Small intestine (tissue), 7 donors: ENCODE data around the gene FGGY. TPM values are rescaled to one million over a fixed set of nuclear protein-coding genes. Genes with fewer than 3 reads are reported as not detected.

Experiments
- DNase-seq, 2 donors: peaks; one replicate each; pipeline versions ENCODE4 v3.0.0 to v3.0.0-alpha.2; 2013
- FAIRE-seq: peaks from 2 replicates; lab custom pipeline; 2012; peaks lifted over from hg19 to GRCh38; lab: Jason Lieb, UNC
- H3K27ac ChIP-seq, 3 donors: one replicate each; pipeline ENCODE4 v1.5.1; 2013; ENCODE audit warnings: low read length in 2 of 3, mild to moderate bottlenecking in 2 of 3, control low read depth in 1 of 3, inconsistent platforms in 1 of 3, low read depth in 1 of 3, moderate library complexity in 1 of 3
- H3K27me3 ChIP-seq, 3 donors: one replicate each; pipeline ENCODE4 v1.6.1; 2013; ENCODE audit warnings: low read length in 3 of 3, inconsistent platforms in 1 of 3; ENCODE audit not compliant: control insufficient read depth in 3 of 3, insufficient read depth in 3 of 3
- H3K36me3 ChIP-seq, 3 donors: one replicate each; pipeline ENCODE4 v1.6.1; 2013; ENCODE audit warnings: low read length in 3 of 3, inconsistent platforms in 1 of 3, low read depth in 1 of 3, mild to moderate bottlenecking in 1 of 3, moderate library complexity in 1 of 3; ENCODE audit not compliant: control insufficient read depth in 3 of 3, insufficient read depth in 2 of 3
- H3K4me1 ChIP-seq, 3 donors: one replicate each; pipeline ENCODE4 v1.6.1; 2013; ENCODE audit warnings: low read length in 2 of 3, inconsistent platforms in 1 of 3, low read depth in 1 of 3, mild to moderate bottlenecking in 1 of 3, moderate library complexity in 1 of 3; ENCODE audit not compliant: control insufficient read depth in 3 of 3, insufficient read depth in 2 of 3
- H3K4me3 ChIP-seq, 3 donors: one replicate each; pipeline ENCODE4 v1.5.1; 2013; ENCODE audit warnings: low read length in 3 of 3, control low read depth in 1 of 3, inconsistent platforms in 1 of 3, low read depth in 1 of 3, mild to moderate bottlenecking in 1 of 3, moderate library complexity in 1 of 3
- H3K9me3 ChIP-seq, 2 donors: one replicate each; pipeline ENCODE4 v1.6.1; 2013; ENCODE audit warnings: low read depth in 1 of 2, low read length in 1 of 2; ENCODE audit not compliant: control insufficient read depth in 2 of 2, insufficient read depth in 1 of 2
- WGBS, 3 donors: extraction: QIAGEN DNeasy Blood & Tissue Kit; methylation state at CpG; one replicate each; pipeline ENCODE4 v1.1.7; 2013; 5-methylcytosine and 5-hydroxymethylcytosine counted together
- polyA plus RNA-seq, 4 donors: library from polyadenylated mRNA; stranded (reverse) in 3 of 4; unstranded in 1 of 4; fragments of 200-250 nt in 3 of 4; fragments of 120-200 nt in 1 of 4; gene quantifications; one replicate each; pipeline versions ENCODE4 v1.2.1 to v1.2.3, GENCODE V29; 2013
- donor health status: healthy with polysubstance abuse.
- donor health status: control.
- donor health status: control.
- donor health status: Bipolar disorder and iron deficiency.
- donor health status: healthy.

The FGGY gene
- polyA plus RNA-seq, 4 donors = 12.3 to 28.0 (median 15.0) TPM

DNA sequence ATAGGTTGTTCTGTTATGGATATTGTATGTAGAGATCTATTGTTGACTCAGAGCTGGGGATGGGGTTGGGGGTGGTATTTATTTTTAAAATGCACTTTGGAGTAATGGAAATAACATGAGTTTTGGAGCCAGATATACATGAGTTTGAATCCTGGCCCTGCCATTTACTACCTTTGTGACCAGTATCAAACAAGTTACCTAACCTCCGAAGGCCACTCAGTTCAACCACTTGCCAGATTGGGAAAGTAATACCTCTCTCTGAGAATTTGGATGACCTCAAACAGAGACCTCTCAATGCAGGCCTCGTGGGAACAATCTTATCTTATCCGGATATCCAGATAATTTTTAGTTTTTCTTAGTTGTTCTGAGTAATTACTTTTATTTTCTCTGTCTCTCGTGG is 181.0 kb downstream of the FGGY start:
- Histone ChIP-seq H3K4me1 (peaks cover 7 to 13% (median 10%) of the 10 kb centered on the region in 3 donors), H3K4me3 (no peak overlapping the region), H3K27ac (no peak overlapping the region), H3K9me3 (no peaks in the 10 kb centered on the region), H3K36me3 (peaks cover 0 to 3% (median 0%) of the 10 kb centered on the region in 3 donors), H3K27me3 (no peaks in the 10 kb centered on the region)
- FAIRE-seq = no peak
- WGBS, 3 donors = 65 to 73% (median 70%) methylated on average over 4 of the region's 4 CpGs
- DNase-seq = no peak

DNA sequence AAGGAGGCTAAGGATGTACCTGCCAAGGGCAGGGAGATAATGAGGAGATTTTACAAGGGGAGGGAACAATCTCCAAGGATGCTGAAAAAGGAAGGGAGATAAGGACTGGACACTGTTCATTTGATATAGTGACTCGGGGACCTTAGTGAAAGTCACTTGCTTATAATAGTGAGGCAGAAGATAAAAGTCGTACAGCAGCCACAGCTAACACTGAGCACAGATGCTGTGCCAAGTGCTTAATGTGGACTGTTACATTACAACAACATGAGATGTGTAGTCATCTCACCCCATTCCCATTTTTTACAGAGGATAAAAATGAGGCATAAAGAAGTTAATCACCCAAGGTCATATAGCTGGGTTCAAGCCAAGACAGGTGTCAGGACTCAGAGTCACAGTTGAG is 181.9 kb downstream of the FGGY start:
- Histone ChIP-seq H3K9me3 (no peaks in the 10 kb centered on the region), H3K4me1 (peaks cover 7 to 13% (median 10%) of the 10 kb centered on the region in 3 donors), H3K36me3 (no peaks in the 10 kb centered on the region), H3K27ac (no peak overlapping the region), H3K4me3 (no peak overlapping the region), H3K27me3 (no peaks in the 10 kb centered on the region)
- FAIRE-seq (no peak), DNase-seq (no peak)
- WGBS, 3 donors = 60 to 80% (median 78%) methylated on average over 2 of the region's 2 CpGs

DNA sequence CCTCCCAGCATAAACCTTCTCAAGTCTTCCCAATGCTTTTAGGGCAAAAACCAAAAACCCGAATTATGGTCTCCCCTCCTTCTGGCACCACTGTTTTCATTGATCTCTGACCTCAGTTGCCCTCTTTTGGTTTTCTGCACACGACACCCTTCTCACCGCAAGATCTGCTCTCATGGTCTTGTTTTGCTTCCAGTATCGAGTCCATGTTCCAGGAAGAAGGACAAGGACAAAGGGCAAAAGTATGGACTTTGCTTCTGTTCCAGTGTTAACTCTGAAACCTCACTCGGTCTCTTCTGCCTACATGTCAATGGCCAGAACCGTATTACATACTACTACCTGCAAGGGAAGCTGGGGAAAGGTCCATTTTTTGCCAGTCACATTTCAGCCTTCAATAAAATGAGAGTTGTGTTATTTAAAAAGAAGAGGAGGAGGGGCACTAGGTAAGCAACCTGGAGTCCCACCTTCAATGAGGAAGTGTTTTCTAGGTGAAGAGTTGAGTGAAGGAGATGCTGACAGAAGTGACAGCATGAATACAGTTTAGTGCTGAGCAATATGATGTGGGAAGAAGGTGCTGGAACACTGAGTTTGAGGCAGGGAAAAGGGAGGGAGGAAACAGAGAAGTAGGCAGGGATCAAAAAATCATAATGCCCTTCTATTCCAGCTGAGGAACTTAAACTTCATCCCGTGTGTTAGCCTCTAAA is 183.4 kb downstream of the FGGY start:
- WGBS, 3 donors = 29 to 71% (median 45%) methylated on average over 7 of the region's 7 CpGs
- no peaks in the 10 kb centered on the region for H3K9me3 ChIP-seq
- DNase-seq (peak; percentile 84 to 94), FAIRE-seq (no peak)
- H3K27ac ChIP-seq = peak overlapping the region in 2 of 3 donors; percentile 60 to 73
- H3K4me3 ChIP-seq = no peak overlapping the region
- H3K27me3 ChIP-seq = no peaks in the 10 kb centered on the region
- H3K36me3 ChIP-seq = no peaks in the 10 kb centered on the region
- peaks cover 7 to 13% (median 10%) of the 10 kb centered on the region in 3 donors for H3K4me1 ChIP-seq

DNA sequence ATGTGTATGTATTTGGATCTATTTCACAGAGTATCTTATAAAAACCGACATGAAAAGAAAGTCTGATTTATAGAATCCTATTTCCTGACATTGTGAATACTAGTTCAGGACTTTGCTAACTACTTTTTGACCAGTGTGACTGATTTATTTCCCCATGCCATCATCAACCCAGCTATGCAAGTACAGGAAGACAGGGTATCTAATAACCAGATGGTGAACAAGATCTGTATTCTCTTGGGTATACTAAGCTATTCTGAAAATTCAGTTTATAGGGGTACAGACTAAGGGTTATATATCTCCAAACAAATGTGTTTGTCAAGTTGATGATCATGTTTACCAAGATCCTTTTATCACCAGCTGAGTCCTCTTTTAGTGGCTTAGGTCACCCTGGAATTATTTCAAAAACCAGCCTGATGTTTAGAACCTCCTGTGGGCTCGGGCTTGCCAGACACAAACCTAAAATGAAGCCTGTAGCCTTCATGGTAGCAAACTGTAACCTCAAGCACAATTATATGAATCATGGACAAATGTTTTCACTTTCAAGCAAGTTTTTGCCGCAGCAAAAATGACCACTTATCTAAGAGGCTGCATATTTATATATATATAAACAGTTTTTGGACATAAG is 185.1 kb downstream of the FGGY start:
- no peaks in the 10 kb centered on the region for H3K9me3 ChIP-seq
- H3K4me3 ChIP-seq = no peak overlapping the region
- peaks cover 7 to 16% (median 7%) of the 10 kb centered on the region in 3 donors for H3K4me1 ChIP-seq
- H3K27ac ChIP-seq = no peak overlapping the region
- H3K36me3 ChIP-seq = no peaks in the 10 kb centered on the region
- FAIRE-seq (no peak), DNase-seq (no peak)
- WGBS, 3 donors = 67 to 88% (median 84%) methylated on average over 3 of the region's 3 CpGs
- H3K27me3 ChIP-seq = no peaks in the 10 kb centered on the region

DNA sequence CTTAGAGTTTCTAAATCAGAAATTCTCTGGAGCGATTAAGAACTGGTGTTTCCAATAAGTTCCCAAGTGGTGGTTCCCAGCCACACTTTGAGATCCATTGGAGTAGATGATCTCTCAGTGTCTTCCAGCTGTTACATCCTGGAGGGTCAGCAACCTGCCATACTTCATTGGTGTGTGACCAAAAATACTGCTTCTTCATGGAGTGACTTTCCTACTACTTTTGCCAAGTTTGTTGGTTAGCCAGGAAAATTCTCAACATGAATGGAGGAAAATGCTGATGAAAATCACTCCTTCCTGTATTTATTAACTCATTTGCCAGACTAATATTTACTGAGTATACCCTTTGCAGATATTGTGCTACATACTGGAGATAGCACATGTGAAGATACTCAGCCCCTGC is 186.1 kb downstream of the FGGY start:
- DNase-seq (no peak), FAIRE-seq (no peak)
- Histone ChIP-seq H3K9me3 (no peaks in the 10 kb centered on the region), H3K36me3 (no peaks in the 10 kb centered on the region), H3K27ac (no peak overlapping the region), H3K4me3 (no peak overlapping the region), H3K4me1 (peaks cover 5 to 16% (median 7%) of the 10 kb centered on the region in 3 donors), H3K27me3 (no peaks in the 10 kb centered on the region)
- whole genome bisulfite sequencing, 3 donors = 90 to 100% (median 96%) methylated on average over 1 of the region's 1 CpG

DNA sequence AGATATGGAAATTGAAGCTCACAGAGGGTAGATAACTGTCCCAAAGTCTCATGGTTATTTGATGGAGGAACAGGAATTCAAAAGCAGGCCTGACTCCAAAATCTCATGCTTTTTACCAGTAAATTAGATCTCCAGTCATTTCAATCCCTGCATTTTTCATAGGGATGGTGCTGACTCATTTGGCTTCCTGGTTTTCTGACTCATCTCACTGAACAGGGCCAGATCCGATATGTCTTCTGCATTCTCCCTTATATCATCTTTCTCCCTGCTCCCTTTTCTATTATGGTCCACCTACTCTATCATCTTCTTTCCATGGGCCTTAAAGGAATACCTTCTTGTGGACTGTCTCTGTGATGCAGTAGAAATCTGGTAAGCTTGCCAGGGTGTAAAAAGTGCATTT is 187.2 kb downstream of the FGGY start:
- Histone ChIP-seq H3K4me1 (peaks cover 2 to 16% (median 4%) of the 10 kb centered on the region in 3 donors), H3K9me3 (no peaks in the 10 kb centered on the region), H3K36me3 (no peaks in the 10 kb centered on the region), H3K27me3 (no peaks in the 10 kb centered on the region), H3K27ac (no peak overlapping the region), H3K4me3 (no peak overlapping the region)
- DNase-seq (no peak), FAIRE-seq (no peak)
- 52 to 80% (median 79%) methylated on average over 1 of the region's 1 CpG for WGBS, 3 donors

DNA sequence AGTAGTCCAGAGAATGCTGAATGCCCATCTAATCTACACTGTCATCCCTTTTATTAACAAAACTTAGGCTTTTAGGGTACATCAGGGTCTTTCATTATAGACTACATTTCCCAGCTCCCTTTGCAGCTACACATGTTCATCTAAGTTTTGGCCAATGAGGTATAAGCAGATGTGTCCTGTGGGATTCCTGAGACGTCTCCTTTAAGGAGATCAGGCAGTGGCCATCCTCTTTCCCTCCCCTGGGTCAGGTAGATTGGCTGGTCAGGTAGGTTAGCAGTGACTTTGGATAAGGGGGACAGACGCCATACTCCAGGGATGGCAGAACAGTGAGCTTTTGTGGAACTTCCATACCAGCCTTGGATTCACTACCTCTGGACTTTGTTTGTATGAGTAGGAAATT is 188.3 kb downstream of the FGGY start:
- Histone ChIP-seq H3K27me3 (no peaks in the 10 kb centered on the region), H3K4me3 (no peak overlapping the region), H3K9me3 (no peaks in the 10 kb centered on the region), H3K36me3 (no peaks in the 10 kb centered on the region), H3K4me1 (peaks cover 0 to 9% (median 4%) of the 10 kb centered on the region in 3 donors), H3K27ac (no peak overlapping the region)
- no peak for DNase-seq
- no peak for FAIRE-seq
- WGBS, 3 donors = 93 to 96% (median 94%) methylated on average over 2 of the region's 2 CpGs

DNA sequence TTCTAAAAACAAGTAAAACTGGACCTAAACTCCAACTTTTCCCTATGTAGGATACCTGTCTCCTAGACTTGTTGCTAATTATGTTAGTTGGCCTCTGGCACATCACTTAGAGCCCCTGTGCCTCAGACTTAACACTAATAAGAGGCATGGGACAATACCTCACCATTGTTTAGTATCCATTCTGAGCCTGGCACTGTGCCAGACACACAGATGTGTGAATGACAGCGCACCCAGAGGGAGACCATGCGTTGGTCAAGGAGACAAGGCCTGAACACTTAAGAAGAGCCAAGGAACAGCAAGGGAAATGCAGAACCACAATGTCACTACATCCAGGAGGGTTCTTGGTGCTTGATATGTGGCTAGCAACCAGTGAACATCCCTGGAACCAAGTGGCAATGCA is 189.1 kb downstream of the FGGY start:
- WGBS, 3 donors = 79 to 94% (median 88%) methylated on average over 2 of the region's 2 CpGs
- no peaks in the 10 kb centered on the region for H3K27me3 ChIP-seq
- H3K9me3 ChIP-seq = no peaks in the 10 kb centered on the region
- no peak overlapping the region for H3K27ac ChIP-seq
- DNase-seq = no peak
- H3K4me1 ChIP-seq = peaks cover 0 to 6% (median 4%) of the 10 kb centered on the region in 3 donors
- H3K36me3 ChIP-seq = no peaks in the 10 kb centered on the region
- no peak for FAIRE-seq
- H3K4me3 ChIP-seq = no peak overlapping the region
